Gastroesophageal sphincter (tissue), 4 donors: ENCODE data around the gene PPP2R3B. TPM values are rescaled to one million over a fixed set of nuclear protein-coding genes. Genes with fewer than 3 reads are reported as not detected.
"Not testable (repeated sequence)": the region's sequence is repeated elsewhere in the genome, so short reads cannot be mapped to it uniquely, and the experiment has no call there.

ENCODE experiments used
- ATAC-seq: fragments of 150-250 bp; one replicate; pipeline ENCODE4 v1.9.1; 2016; ENCODE audit warnings: mild to moderate bottlenecking, moderate library complexity
- H3K27ac ChIP-seq, 4 donors: fragments of 200-600 bp; sonication (generic) in 3 of 4; 1 replicate in 3 of 4; 2 replicates in 1 of 4; pipeline ENCODE4 v1.5.1; 2016 to 2019
- H3K27me3 ChIP-seq: fragments of 200-600 bp; sonication (generic); one replicate; pipeline ENCODE4 v1.5.1; 2019
- H3K36me3 ChIP-seq, 2 donors: fragments of 200-600 bp; sonication (generic); one replicate each; pipeline ENCODE4 v1.5.1; 2019; ENCODE audit warnings: control low read depth in 1 of 2
- H3K4me1 ChIP-seq, 3 donors: fragments of 200-600 bp; sonication (generic); 1 replicate in 2 of 3; 2 replicates in 1 of 3; pipeline ENCODE4 v1.5.1; 2016 to 2019; ENCODE audit warnings: control low read depth in 2 of 3
- H3K4me3 ChIP-seq, 2 donors: fragments of 200-600 bp; sonication (generic); one replicate each; pipeline ENCODE4 v1.5.1; 2019; ENCODE audit warnings: mild to moderate bottlenecking in 1 of 2, moderate library complexity in 1 of 2
- H3K9me3 ChIP-seq, 3 donors: fragments of 200-600 bp; sonication (generic); one replicate each; pipeline ENCODE4 v1.5.1; 2017 to 2019; ENCODE audit warnings: control low read depth in 2 of 3
- CTCF ChIP-seq, 4 experiments: fragments of 200-600 bp in 2 of 4; fragments of 450-650 bp in 2 of 4; sonication (generic) in 1 of 4; IDR thresholded peaks; one replicate each; pipeline ENCODE4 v1.5.1; 2017 to 2019; ENCODE audit warnings: antibody characterized with exemption in 4 of 4, mild to moderate bottlenecking in 2 of 4, moderate library complexity in 2 of 4
- EP300 ChIP-seq: sonication (generic); formaldehyde crosslinking; IDR thresholded peaks from one replicate; pipeline ENCODE4 v1.6.1; 2017; ENCODE audit warnings: antibody characterized with exemption, mild to moderate bottlenecking
- POLR2A ChIP-seq, 2 donors: fragments of 450-650 bp; IDR thresholded peaks; one replicate each; pipeline ENCODE4 v1.6.1; 2017; ENCODE audit warnings: antibody characterized with exemption in 2 of 2, mild to moderate bottlenecking in 2 of 2, moderate library complexity in 1 of 2
- POLR2AphosphoS5 ChIP-seq: sonication (generic); formaldehyde crosslinking; IDR thresholded peaks from one replicate; pipeline ENCODE4 v1.6.1; 2017; ENCODE audit warnings: antibody characterized with exemption
- WGBS, 2 donors: methylation state at CpG; one replicate each; pipeline ENCODE4 v1.1.5; 2018; ENCODE audit warnings: low coverage in 1 of 2; 5-methylcytosine and 5-hydroxymethylcytosine counted together
- total RNA-seq, 4 donors: library from RNA; depleted of rRNA; stranded (reverse); fragments of >200 nt; gene quantifications; one replicate each; pipeline ENCODE4 v1.1.0, GENCODE V29; 2016

PPP2R3B gene
- total RNA-seq, 4 donors from 2014 or later: 3.8 to 6.5 (median 5.1) TPM

DNA sequence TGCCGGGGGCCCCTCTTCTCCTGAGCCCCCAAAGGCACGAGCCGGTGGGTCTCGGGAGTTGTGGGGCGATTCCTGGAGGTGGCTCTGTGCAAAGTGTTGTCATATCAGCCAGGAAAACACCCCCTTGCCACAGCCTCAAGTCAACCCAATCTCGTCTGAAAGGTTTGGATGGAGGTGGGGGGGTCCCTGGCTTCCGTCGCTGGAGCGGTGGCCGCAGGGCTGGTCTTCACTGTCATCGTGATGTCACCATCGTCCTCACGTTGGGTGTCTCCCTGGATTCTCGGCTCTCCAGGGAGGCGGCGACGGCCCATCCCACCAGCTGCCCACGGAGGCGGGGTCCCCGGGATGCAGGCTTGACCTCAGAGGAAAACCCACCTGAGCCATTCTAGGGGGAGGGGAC lies 38.3 kb upstream of the PPP2R3B start:
- H3K27me3 ChIP-seq: peaks cover 66% of the 10 kb centered on the region
- TF ChIP-seq POLR2AphosphoS5 (no peak), CTCF (IDR thresholded peaks at IDR 0.05) (no peak), EP300 (no peak), POLR2A (IDR thresholded peaks at IDR 0.05) (no peak)

DNA sequence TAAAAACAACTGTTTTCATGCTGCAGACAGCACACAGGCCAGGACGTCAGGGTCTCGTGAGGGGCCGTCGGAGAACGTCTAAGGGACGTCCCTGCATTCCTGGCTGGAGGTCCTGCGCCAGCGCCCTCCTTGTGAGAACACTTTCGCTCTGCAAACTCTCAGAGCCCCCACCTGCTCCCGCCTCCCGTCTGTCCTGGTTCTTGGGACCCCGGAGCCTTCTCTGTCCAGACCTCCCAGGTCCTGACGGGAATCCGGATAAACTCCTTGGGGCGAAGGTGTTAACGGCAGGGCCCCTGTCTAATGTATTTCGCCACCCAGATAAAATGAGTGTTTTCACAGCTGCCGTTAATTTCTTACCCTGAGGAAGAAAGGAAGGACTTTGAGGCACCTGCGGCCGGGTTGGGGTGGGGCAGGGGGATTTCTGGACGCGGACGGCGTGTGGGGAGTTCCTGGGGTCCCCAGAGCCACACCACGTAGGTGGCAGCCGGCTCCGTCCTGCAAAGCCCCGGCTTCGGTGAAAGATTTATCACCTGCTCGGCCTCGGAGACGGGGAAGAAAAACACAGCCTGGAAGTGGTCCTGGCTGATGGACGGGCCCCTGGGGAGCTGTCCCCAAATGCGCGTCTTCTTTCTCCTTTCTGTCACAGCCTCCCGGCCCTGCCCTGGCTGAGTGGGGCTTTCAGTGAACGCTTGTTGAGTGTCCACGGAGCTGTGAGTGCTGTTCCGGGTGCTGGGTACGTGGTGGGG lies 35.1 kb upstream of the PPP2R3B start:
- Histone ChIP-seq H3K27ac (no peak overlapping the region), H3K27me3 (peaks cover 39% of the 10 kb centered on the region), H3K9me3 (no peaks in the 10 kb centered on the region), H3K4me3 (no peak overlapping the region), H3K4me1 (no peaks in the 10 kb centered on the region), H3K36me3 (no peaks in the 10 kb centered on the region)
- no peak for ATAC-seq
- no peak for TF ChIP-seq POLR2AphosphoS5
- TF ChIP-seq CTCF (IDR thresholded peaks at IDR 0.05): no peak
- no peak for TF ChIP-seq EP300
- no peak for TF ChIP-seq POLR2A (IDR thresholded peaks at IDR 0.05)
- 25 to 31% methylated on average over 22 to 29 of the region's 40 CpGs for WGBS, 2 donors

More for the DNA sequence above, 38.3 kb upstream of the PPP2R3B start:
- 100% methylated on average over 1 of the region's 20 CpGs; no CpG with 5 or more reads in 1 of the 2 donors for WGBS, 2 donors
- no peaks in the 10 kb centered on the region for H3K9me3 ChIP-seq
- H3K4me1 ChIP-seq: no peaks in the 10 kb centered on the region
- ATAC-seq: no peak
- H3K4me3 ChIP-seq: no peak overlapping the region
- no peak overlapping the region for H3K27ac ChIP-seq
- H3K36me3 ChIP-seq: no peaks in the 10 kb centered on the region

DNA sequence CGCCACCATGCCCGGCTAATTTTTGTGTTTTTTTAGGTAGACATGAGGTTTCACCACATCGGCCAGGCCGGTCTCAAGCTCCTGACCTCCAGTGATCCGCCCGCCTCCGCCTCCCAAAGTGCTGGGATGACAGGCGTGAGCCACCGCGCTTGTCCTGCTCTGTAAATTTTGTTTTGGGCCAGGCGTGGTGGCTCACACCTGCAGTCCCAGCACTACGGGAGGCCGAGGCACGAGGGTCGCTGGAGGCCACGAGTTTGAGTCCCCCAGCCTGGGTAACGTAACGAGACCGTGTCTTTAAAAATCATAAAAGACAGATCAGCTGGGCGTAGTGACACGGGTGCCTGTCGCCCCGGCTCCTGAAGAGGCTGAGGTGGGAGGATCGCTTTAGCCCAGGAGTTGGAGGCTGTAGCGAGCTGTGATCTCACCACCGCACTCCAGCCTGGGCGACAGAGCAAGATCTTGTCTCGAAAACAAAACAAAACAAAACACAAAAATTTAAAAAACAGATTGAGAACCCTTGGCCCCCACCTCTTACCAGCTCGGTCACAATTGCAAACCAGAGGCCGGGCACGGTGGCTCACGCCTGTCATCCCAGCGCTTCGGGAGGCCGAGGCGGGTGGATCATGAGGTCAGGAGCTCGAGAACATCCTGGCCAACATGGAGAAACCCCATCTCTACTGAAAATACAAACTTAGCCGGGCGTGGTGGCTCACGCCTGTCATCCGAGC lies 34.0 kb upstream of the PPP2R3B start:
- H3K4me3 ChIP-seq: no peak overlapping the region
- ATAC-seq: no peak
- 98% methylated on average over 18 of the region's 41 CpGs; no CpG with 5 or more reads in 1 of the 2 donors for WGBS, 2 donors
- TF ChIP-seq EP300 (no peak), CTCF (IDR thresholded peaks at IDR 0.05) (no peak), POLR2A (IDR thresholded peaks at IDR 0.05) (no peak), POLR2AphosphoS5 (no peak)
- H3K9me3 ChIP-seq: no peaks in the 10 kb centered on the region
- peaks cover 28% of the 10 kb centered on the region for H3K27me3 ChIP-seq
- H3K4me1 ChIP-seq: no peaks in the 10 kb centered on the region
- no peak overlapping the region for H3K27ac ChIP-seq
- no peaks in the 10 kb centered on the region for H3K36me3 ChIP-seq

DNA sequence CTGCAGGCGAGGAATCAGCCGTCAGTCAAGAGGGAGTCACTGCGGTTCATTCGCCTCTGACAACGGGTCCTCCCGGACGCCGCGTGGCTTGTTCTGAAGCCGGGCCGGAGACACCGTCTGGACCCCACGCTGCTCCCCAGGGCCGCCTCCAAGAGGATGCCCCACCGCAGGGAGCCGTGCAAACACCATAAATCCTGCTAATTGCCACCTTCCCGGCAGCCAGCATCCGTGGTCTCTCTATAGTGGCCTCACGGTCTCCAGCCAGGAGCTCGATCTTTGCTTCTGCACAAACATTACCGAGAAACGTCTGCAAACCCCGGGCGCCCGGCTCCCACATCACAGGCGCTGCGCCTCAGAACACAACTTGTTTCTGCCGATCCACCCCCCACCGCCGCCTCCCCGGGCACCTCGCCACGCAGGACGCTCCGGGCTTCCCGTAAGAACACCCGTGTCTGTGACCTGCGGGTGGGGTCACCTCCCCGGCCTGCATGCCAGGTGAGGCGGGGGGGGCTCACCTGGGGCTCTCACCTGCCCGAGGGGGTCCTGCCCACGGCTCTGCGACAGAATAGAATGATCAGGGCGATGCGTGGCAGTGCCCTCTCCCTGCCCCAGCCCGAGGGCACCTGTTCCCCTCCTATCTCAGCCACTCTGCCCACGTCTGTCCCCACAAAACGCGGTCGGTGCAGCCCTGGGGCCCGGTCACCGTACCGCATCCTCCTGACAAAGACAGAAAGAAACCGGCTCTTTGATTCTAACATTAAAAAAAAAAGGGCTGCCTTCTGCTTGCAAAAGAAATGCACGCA lies 32.4 kb upstream of the PPP2R3B start:
- ATAC-seq: no peak
- WGBS, 2 donors: 60 to 70% methylated on average over 1 to 2 of the region's 55 CpGs
- TF ChIP-seq POLR2AphosphoS5 (no peak), EP300 (no peak), POLR2A (IDR thresholded peaks at IDR 0.05) (no peak), CTCF (IDR thresholded peaks at IDR 0.05) (no peak)

DNA sequence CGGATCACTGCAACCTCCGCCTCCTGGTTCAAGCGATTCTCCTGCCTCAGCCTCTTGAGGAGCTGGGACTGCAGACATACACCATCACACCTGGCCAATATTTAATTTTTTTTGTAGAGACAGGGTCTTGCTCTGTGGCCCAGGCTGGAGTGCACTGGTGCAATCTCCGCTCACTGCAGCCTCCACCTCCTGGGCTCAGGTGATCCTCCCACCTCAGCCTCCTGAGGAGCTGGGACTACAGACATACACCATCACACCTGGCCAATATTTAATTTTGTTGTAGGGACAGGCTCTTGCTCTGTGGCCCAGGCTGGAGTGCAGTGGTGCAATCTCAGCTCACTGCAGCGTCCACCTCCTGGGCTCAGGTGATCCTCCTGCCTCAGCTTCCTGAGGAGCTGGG lies 28.8 kb upstream of the PPP2R3B start:
- 63 to 88% methylated on average over 2 to 4 of the region's 5 CpGs for WGBS, 2 donors
- H3K27me3 ChIP-seq, H3K4me3 ChIP-seq, H3K36me3 ChIP-seq, H3K9me3 ChIP-seq, ATAC-seq, H3K27ac ChIP-seq: not testable (repeated sequence)
- H3K4me1 ChIP-seq: peaks cover 0 to 14% (median 8%) of the 10 kb centered on the region in 3 donors

More for the DNA sequence above, 32.4 kb upstream of the PPP2R3B start:
- no peaks in the 10 kb centered on the region for H3K36me3 ChIP-seq
- no peaks in the 10 kb centered on the region for H3K9me3 ChIP-seq
- no peak overlapping the region for H3K27ac ChIP-seq
- H3K27me3 ChIP-seq: peaks cover 14% of the 10 kb centered on the region
- H3K4me1 ChIP-seq: peaks cover 0 to 1% (median 0%) of the 10 kb centered on the region in 3 donors
- no peak overlapping the region for H3K4me3 ChIP-seq
